HG03135 (cell line): ENCODE data around the gene EVC.

Experiments
- ATAC-seq: cut with Tn5 transposase; IDR thresholded peaks from one replicate; pipeline ENCODE4 v1.9.1; 2021; ENCODE audit warnings: mild to moderate bottlenecking, moderate library complexity; ENCODE audit not compliant: unreplicated experiment

Gene EVC

GRCh38 chr4:5710961-5711478 lies at the start of gene EVC:
EVC (plus strand) TSS chr4:5711201; CDS start chr4:5711381, 180 bp downstream.
- ATAC-seq, result no peak

DNA sequence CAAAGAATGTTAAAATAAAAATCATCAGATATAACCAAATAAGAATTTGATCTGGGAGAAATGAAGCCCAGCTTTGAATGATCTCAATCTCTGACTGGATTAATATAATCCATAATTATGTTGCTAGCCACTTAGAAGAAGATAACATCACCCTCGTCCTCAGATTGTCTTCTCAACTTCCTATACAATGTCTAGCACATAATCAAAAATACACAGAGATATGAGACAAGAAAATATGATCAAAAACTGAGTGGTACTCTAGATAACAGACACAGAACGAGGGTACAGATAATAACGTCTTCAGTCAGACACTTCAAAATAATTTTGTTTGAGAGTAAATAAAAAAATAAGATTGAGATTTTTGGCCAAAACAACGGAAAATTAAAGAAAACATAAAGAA lies 49.8 kb upstream of the EVC start:
- ATAC-seq, result no peak

GRCh38 chr4:5662555-5662954 lies 48.4 kb upstream of the EVC start:
- ATAC-seq, result no peak

DNA sequence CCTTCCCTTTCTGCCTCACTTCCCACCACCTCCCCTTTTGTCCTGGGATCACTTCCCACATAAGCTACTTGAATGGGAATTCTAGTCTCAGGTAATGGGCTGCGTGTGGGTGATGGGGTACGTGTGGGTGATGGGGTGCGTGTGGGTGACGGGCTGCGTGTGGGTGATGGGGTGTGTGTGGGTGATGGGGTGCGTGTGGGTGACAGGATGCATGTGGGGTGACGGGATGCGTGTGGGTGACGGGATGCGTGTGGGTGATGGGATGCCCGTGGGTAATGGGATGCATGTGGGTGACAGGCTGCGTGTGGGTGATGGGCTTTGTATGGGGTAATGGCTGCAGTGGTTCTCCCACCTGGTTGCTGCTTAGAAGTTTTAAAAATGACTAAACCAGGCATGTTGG lies 46.2 kb upstream of the EVC start:
- no peak for ATAC-seq

- no peak for ATAC-seq
Measured at GRCh38 chr4:5666741-5667140, 44.3 kb upstream of the EVC start.

- no peak for ATAC-seq
Measured at GRCh38 chr4:5676763-5677162, 34.2 kb upstream of the EVC start.

- ATAC-seq, result no peak
Measured at GRCh38 chr4:5678977-5679376, 32.0 kb upstream of the EVC start.

- ATAC-seq, result no peak
Measured at GRCh38 chr4:5683566-5683965, 27.4 kb upstream of the EVC start.

- ATAC-seq, result no peak
Measured at GRCh38 chr4:5685296-5685695, 25.7 kb upstream of the EVC start.

GRCh38 chr4:5686338-5686737 lies 24.7 kb upstream of the EVC start:
- ATAC-seq, result no peak

- ATAC-seq, result no peak
Measured at GRCh38 chr4:5689065-5689464, 21.9 kb upstream of the EVC start.

DNA sequence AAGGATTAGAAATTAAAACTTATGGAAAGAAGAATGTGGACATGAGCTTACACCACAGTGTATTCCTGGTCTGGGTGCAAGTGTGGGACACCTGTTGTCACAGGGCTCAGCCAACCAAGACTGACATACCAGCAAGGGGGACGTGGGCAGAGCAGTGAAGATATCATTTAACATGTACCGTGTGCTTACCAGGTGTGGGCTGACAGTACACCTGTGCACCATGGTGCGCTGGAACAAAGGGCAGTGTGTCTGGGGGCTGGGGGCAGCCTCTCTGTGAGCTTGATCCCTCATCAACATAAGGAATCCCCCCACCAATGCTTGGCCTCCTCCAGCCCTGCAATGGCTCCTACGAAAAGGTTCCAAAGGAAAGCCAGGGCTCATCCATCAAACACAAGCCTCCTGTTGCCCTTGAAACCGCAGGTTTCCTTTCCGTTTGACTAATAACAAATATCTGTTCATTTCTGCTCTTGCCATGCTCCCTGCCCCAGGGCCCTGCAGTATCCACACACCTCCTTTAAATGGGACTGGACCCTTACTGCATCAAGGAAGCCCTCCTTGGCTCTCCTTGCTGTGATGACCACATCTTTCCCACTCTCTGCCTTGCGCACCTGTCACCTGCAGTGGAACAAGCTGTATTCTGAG lies 19.4 kb upstream of the EVC start:
- ATAC-seq, result no peak

GRCh38 chr4:5693871-5694270 lies 17.1 kb upstream of the EVC start:
- no peak for ATAC-seq

DNA sequence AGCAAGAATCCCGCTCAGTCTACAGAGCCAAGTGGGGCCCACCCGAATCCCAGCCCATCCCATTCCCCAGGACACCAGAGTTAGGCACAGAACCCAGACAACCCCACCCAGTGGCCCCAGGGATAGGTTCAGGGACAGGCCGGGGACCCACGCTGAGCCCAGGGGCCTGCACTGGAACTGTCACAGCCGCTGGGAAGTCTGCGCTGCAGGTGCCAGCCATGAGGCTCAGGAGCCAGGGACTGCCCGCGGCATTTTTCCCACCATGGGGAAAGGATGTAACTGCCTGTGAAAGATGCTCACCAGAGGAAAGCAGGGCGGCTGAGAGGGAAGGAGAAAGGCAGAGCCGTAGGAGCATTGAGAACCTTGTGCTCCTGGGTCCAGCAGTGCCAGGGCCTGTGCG lies 14.7 kb upstream of the EVC start:
- ATAC-seq, result no peak

DNA sequence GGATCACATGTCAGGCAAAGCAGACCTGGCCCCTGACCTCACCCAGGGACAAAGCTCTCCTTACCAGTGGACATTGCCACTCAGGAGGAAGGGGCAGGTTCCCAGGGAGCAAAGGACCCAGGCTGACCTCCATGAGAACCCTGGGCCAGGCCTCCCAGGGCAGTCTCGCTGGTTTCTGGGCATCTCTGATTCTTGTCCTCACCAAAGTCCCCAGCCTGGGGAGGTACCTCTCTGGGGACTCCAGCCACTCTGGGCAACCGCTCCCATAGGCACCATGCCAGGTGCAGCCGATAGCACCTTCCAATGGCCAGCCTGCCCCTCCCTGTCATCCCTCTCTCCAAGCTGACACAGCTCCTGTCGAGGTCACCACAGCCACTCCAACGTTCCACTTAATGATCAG lies 10.5 kb upstream of the EVC start:
- no peak for ATAC-seq

DNA sequence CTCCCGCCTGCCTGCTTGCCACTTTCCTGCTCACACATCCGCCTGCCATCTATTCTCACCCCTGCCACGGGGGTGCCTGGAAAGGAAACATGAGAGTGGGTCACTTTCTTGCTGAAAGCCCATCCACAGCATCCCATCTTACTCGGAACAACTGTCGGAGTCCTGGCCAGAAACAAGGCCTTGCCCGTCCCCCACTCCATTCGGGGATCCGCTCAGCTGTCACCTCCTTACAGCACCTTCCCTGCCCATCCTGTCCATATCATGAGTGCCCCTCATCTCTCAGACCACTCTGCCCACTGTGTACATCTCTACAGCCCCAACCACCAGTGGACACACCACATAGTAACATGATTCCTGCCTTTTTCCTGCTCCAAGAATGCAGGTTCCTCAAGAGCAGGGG lies 9.0 kb upstream of the EVC start:
- no peak for ATAC-seq

DNA sequence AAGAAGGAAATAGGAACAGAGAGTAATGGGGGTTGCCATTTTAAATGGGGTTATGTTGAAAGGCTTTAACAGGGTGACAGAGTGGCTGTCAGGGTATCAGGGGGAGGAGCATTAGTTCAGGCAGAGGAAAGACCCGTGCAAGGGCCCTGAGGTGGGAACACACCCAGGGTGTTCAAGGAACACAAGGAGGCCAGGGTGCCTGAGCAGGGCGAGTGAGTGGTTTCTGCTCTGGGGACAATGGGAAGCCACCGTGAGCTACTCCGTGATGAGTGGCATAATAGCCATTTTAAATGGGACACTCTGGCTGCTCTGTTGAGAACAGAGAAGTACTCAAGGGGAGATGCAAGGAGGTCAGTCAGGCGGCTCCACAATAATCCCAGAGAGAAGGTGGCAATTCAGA lies 7.2 kb upstream of the EVC start:
- no peak for ATAC-seq

DNA sequence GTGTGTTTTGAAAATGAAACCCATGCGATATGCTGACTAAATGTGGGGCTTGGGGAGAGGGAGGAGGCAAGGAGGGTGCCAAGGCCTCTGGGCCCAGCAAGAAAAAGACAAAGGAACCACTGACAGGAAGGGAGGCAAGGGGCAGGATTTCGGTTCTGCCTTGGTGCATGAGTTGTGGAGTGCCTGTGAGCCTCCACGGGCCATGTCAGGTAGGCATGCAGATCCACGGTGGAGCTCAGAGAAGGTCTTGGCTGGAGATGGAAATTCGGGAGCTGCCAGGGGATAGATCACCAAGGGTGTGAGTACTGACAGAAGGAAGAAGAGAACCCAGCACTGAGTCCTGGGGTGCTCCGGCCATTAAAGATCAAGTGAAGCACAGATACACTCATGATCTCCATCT lies 6.7 kb upstream of the EVC start:
- no peak for ATAC-seq

- ATAC-seq, result no peak
Measured at GRCh38 chr4:5705647-5706320, 5.2 kb upstream of the EVC start.

DNA sequence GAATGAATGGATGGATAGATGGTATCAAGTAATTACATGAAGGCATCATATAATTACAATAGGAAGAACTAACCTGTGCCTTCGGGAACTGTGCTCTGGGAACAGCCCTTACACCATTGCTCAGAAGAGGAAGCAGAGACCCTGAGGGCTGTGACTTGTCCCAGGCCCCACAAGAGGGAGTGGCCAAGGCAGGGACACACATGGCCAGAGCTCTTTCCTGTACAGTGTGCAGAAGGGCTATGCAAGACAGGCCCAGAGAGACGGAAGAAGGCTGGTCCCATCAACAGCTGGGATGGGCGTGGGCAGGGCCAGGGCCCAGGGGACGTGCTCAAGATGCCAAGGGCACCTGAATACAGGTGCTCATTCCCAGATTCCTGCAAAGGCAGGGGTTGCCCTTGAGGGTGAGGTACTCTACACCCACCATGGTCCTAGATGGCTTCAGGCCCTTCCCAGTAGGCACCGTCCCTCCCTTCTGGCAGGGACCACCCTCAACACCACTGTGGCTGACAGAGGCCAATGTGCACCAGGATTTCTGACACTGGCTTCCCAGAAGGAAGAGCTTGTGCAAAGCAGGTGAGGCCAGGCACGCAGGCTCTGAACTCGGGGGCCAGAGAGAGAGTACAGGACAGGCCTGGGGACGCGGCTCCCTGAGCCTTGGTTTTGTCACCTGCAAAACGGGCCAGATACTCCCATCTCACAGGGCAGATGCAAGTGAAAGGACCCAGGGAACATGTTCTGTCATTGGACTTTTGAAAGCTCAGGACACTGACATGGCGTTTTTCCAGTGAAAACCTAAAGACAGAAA lies 4.3 kb upstream of the EVC start:
- no peak for ATAC-seq

DNA sequence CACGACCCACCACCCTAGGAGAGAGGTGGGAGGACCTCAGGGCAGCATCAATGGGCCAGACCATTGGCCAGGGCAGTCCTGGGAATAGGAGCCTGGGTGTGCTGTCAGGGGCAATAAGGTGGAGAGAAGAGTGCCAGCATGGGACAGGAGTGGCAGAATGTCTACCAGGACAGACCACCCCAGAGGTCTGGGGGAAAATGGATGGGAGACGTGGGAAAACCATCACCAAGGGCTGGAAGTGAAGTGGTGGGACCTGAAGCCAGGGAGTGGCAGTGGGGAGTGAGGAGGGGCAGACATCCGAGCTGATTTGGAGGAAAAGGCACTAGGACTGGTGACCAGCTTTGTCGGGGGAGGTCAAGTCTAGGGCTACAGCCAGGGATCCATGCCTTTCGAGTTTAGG lies 3.6 kb upstream of the EVC start:
- ATAC-seq, result no peak
